Measurements from ENCODE around the gene CTXN1.

CTXN1 gene

DNA sequence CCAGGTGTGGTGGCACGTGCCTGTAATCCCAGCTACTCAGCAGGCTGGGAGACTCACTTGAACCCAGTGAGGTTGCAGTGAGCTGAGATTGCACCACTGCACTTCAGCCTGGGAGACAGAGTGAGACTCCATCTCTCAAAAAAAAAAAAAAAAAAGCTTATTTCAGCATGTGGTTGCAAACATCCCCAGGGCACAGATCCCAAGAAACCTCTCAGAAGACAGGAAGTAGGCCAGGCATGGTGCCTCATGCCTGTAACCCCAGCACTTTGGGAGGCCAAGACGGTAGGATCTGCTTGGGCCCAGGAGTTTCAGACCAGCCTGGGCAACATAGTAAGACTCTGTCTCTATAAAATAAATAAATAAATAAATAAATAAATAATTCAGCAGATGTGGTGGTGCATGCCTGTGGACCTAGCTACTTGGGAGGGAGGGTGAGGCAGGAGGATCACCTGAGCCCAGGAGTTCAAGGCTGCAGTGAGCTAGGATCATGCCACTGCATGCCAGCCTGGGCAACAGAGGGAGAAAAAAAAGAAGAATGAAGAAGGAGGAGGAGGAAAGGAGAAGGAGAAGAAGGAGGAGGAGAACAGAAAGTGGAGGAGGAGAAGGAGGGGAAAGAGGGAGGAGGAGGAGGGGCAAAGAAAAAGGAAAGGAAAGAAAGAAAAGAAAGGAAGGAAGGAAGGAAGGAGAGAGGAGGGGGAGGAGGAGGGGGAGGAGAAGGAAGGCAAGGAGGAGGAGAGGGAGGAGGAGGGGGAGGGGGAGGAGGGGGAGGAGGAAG, 42.0 kb downstream of the CTXN1 start:
- Histone ChIP-seq H3K36me3 (ENCODE audit: control insufficient read depth, insufficient read depth, low read length) (no peaks in the 10 kb centered on the region), H3K9ac (ENCODE audit: low read depth, low read length) (no peak overlapping the region), H3K4me1 (ENCODE audit: control insufficient read depth, insufficient read depth, low read length) (peaks cover 5% of the 10 kb centered on the region), H3K4me3 (ENCODE audit: low read depth, low read length) (no peak overlapping the region), H3K27me3 (ENCODE audit: control insufficient read depth, insufficient read depth, low read length) (peaks cover 3% of the 10 kb centered on the region), H3K9me3 (ENCODE audit: control insufficient read depth, insufficient read depth, low read length) (no peaks in the 10 kb centered on the region)

DNA sequence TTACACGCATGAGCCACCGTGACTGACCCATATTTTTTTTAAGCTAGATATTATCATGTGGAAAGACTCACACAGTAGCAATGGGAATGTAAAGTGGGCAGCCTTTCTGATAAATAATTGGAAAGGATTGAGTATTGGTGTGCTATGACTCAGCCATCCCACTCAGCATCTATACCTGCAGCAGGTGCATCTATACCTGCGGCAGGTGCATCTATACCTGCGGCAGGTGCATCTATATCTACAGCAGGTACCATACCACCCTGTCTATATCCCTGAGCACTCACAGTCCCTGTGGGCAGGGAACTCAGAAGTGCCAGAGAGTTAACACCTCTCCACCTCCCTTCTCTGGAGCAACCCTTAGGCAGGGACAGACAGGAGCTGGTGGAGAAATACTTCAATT, 42.8 kb downstream of the CTXN1 start:
- Histone ChIP-seq H3K9ac (ENCODE audit: low read depth, low read length) (no peak overlapping the region), H3K27me3 (ENCODE audit: control insufficient read depth, insufficient read depth, low read length) (no peaks in the 10 kb centered on the region), H3K4me3 (ENCODE audit: low read depth, low read length) (no peak overlapping the region), H3K9me3 (ENCODE audit: control insufficient read depth, insufficient read depth, low read length) (no peaks in the 10 kb centered on the region), H3K4me1 (ENCODE audit: control insufficient read depth, insufficient read depth, low read length) (peaks cover 4% of the 10 kb centered on the region), H3K36me3 (ENCODE audit: control insufficient read depth, insufficient read depth, low read length) (no peaks in the 10 kb centered on the region)

DNA sequence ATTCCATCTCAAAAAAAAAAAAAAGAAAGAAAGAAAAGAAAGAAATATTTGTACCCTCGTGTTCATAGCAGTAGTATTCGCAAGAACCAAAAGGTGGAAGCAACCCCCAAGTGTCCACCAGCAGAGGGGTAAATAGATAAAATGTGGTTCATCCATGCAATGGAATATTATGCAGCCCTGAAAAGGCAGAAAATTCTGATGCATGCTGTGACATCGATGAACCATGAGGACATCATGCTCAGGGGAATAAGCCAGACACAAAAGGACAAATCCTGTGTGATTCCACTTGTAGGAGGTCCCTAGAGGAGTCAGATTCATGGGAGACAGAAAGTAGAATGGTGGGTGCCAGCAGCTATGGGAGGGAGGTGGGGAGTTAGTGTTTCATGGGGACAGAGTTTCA, 44.0 kb downstream of the CTXN1 start:
- H3K36me3 ChIP-seq (ENCODE audit: control insufficient read depth, insufficient read depth, low read length) = no peaks in the 10 kb centered on the region

DNA sequence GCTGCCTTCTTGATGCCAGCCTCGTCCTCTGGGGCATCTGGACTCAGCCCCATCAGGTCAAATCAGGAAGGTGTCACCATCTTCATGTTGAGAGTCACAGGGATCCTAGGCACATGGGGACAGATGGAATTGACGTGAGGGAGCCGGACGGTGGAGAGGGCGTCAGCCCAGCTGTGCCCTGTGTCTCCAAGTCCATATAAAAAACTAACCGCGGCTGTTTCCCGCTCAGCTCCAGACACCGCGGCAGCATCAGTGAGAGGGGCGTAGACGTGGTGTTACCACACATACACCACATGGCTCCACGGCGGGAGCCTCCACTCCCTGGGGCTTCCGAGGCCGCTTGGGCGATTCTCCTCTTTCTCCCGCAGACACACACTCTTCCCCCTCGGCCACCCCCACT, 46.1 kb downstream of the CTXN1 start:
- Histone ChIP-seq H3K9ac (ENCODE audit: low read depth, low read length) (no peak overlapping the region), H3K4me3 (ENCODE audit: low read depth, low read length) (no peak overlapping the region), H3K4me1 (ENCODE audit: control insufficient read depth, insufficient read depth, low read length) (no peaks in the 10 kb centered on the region), H3K27me3 (ENCODE audit: control insufficient read depth, insufficient read depth, low read length) (peaks cover 6% of the 10 kb centered on the region), H3K36me3 (ENCODE audit: control insufficient read depth, insufficient read depth, low read length) (no peaks in the 10 kb centered on the region), H3K9me3 (ENCODE audit: control insufficient read depth, insufficient read depth, low read length) (no peaks in the 10 kb centered on the region)

More for the DNA sequence above, 44.0 kb downstream of the CTXN1 start:
- no peaks in the 10 kb centered on the region for H3K4me1 ChIP-seq (ENCODE audit: control insufficient read depth, insufficient read depth, low read length)
- H3K4me3 ChIP-seq (ENCODE audit: low read depth, low read length) = no peak overlapping the region
- H3K9me3 ChIP-seq (ENCODE audit: control insufficient read depth, insufficient read depth, low read length) = no peaks in the 10 kb centered on the region
- H3K27me3 ChIP-seq (ENCODE audit: control insufficient read depth, insufficient read depth, low read length) = no peaks in the 10 kb centered on the region
- H3K9ac ChIP-seq (ENCODE audit: low read depth, low read length) = no peak overlapping the region

DNA sequence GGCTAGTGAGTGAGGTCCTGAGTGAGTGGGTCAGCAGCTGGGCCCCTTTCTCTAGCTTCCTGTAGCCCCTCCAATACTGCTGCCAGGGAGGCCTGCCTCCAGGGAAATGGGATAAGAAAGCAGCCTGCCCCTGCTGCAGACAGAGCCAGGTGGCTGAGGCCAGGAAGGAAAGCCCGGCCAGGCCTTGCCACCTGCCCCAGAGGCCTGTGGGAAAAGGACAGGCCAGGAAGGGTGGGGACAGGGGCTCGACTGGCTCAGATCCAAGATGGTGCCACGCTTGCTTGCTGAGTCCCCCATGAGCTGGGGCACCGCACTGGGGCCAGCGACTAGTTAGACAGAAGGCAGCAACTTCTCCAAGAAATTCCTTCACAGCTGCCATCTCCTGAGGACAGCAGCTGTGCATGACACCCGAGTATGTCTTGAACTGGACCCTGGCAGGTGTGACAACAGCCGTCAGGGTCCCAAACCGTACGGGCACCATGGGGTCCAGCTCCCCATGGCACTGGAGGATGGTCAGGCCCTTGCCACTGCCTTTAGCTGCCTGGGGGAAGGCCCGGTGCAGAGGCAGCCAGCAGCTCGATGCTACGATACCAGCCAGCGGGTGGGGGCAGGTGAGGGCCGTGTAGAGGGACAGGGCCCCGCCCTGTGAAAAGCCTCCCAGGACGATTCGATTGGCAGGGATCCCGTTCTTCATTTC, 46.7 kb downstream of the CTXN1 start:
- H3K27me3 ChIP-seq (ENCODE audit: control insufficient read depth, insufficient read depth, low read length) = peaks cover 6% of the 10 kb centered on the region
- H3K4me3 ChIP-seq (ENCODE audit: low read depth, low read length) = no peak overlapping the region

DNA sequence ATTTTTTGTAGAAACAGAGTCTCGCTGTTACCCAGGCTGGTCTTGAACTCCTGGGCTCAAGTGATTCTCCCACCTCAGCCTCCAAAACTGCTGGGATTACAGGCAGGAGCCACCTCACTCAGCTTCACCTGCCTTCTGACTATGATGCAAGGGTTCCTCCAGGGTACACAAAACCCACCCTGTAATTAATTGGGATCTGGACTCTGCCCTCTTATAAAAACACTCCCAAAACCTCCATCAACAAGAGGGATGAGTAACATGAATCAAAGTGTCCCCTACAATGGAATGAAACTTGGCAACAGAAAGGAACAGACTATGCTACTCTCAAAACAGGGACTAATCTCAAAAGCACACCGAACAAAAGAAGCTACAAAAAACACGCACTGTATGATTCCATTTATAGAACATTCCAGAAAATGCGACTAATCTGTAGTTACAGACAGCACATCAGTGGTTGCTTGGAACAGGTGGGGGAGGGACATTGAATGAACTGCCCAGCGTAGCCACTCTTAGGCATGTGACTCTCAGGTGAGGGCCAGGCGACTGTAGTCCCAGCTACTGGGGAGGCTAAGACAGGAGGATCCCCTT, 48.6 kb downstream of the CTXN1 start:
- H3K36me3 ChIP-seq (ENCODE audit: control insufficient read depth, insufficient read depth, low read length) = no peaks in the 10 kb centered on the region
- no peak overlapping the region for H3K4me3 ChIP-seq (ENCODE audit: low read depth, low read length)
- H3K9ac ChIP-seq (ENCODE audit: low read depth, low read length) = no peak overlapping the region
- H3K27me3 ChIP-seq (ENCODE audit: control insufficient read depth, insufficient read depth, low read length) = peaks cover 17% of the 10 kb centered on the region
- H3K9me3 ChIP-seq (ENCODE audit: control insufficient read depth, insufficient read depth, low read length) = no peaks in the 10 kb centered on the region
- H3K4me1 ChIP-seq (ENCODE audit: control insufficient read depth, insufficient read depth, low read length) = peaks cover 4% of the 10 kb centered on the region

More for the DNA sequence above, 46.7 kb downstream of the CTXN1 start:
- H3K9me3 ChIP-seq (ENCODE audit: control insufficient read depth, insufficient read depth, low read length) = no peaks in the 10 kb centered on the region
- H3K36me3 ChIP-seq (ENCODE audit: control insufficient read depth, insufficient read depth, low read length) = no peaks in the 10 kb centered on the region
- no peak overlapping the region for H3K9ac ChIP-seq (ENCODE audit: low read depth, low read length)
- no peaks in the 10 kb centered on the region for H3K4me1 ChIP-seq (ENCODE audit: control insufficient read depth, insufficient read depth, low read length)

DNA sequence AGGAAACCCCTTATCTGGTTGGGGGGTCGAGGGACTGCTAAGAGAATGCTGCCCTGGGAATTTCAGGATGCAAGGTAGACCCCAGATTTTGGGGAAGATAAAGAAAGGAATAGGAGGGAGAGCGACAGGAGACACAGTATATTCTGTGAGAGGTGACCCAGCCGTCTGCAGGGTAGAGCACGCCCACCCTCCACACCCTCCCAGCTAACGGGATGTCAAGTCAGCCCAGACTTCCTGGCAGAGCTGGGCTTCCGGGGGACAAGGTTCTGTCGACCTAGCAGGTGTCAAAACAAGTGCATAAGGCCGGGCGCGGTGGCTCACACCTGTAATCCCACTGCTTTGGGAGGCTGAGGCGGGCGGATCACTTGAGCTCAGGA, 51.0 kb downstream of the CTXN1 start:
- Histone ChIP-seq H3K27me3 (ENCODE audit: control insufficient read depth, insufficient read depth, low read length) (peaks cover 17% of the 10 kb centered on the region), H3K4me3 (ENCODE audit: low read depth, low read length) (peak overlapping the region; percentile 79), H3K9me3 (ENCODE audit: control insufficient read depth, insufficient read depth, low read length) (no peaks in the 10 kb centered on the region), H3K9ac (ENCODE audit: low read depth, low read length) (no peak overlapping the region), H3K36me3 (ENCODE audit: control insufficient read depth, insufficient read depth, low read length) (no peaks in the 10 kb centered on the region), H3K4me1 (ENCODE audit: control insufficient read depth, insufficient read depth, low read length) (peaks cover 6% of the 10 kb centered on the region)

Measured in iPS-15b (cell line).